Measurements from ENCODE around the gene TYRO3. TPM values are rescaled to one million over a fixed set of nuclear protein-coding genes. Genes with fewer than 3 reads are reported as not detected.
"Not testable (repeated sequence)": the region's sequence is repeated elsewhere in the genome, so short reads cannot be mapped to it uniquely, and the experiment has no call there.

TYRO3 gene
- total RNA-seq, 2 experiments from 2014 or later = 0.48 TPM; not detected in 1

DNA sequence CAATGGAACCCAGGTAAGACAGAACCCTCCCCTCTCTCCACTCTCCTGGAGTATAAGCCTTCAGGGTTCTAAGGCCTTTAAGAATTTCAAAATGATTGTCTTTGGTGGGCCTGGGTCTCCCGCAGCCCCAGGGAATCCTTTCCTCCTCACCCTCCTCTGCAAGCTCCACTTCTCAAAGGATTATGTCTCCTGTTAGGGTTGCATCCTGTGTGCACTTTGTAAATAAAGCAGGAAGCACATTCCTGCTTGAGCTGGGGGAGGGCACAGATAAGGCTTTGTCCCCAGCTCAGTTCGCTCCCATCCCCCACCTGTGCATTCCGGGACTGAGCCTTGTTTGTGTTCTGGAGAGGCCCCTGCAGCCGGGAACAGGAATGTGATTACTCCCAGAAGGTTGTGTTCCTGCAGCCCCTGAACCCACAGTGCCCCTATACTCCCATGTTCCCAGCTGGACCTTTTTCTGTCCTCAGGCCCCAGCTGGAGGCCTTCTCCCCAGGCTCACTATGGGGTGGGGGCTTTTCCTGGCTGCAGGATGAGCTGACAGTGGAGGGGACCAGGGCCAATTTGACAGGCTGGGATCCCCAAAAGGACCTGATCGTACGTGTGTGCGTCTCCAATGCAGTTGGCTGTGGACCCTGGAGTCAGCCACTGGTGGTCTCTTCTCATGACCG lies 9.5 kb downstream of the TYRO3 start:
- Histone ChIP-seq H3K79me2 (ENCODE audit: insufficient read depth, low read depth, low read length) (no peaks in the 10 kb centered on the region), H3K9me3 (ENCODE audit: low read length) (no peaks in the 10 kb centered on the region), H3K9me2 (ENCODE audit: insufficient read depth, low read length) (no peaks in the 10 kb centered on the region), H3K4me3 (ENCODE audit: low read depth, low read length, poor library complexity, severe bottlenecking) (no peak overlapping the region), H3K27ac (ENCODE audit: low read depth, low read length, poor library complexity, severe bottlenecking) (no peak overlapping the region), H2AFZ (ENCODE audit: low read length) (no peak overlapping the region), H4K20me1 (ENCODE audit: insufficient read depth, low read length) (no peaks in the 10 kb centered on the region), H3K36me3 (ENCODE audit: insufficient read depth, low read length) (no peaks in the 10 kb centered on the region), H3K4me1 (ENCODE audit: insufficient read depth, low read length, poor library complexity, severe bottlenecking) (no peaks in the 10 kb centered on the region), H3K4me2 (ENCODE audit: low read length) (no peak overlapping the region)
- intact Hi-C loops (cut with micrococcal nuclease; ENCODE audit: unreplicated experiment) = no loop called here
- no peak for DNase-seq (ENCODE audit: low spot score)
- ChIA-PET CTCF (ENCODE audit: unreplicated experiment) (no interaction called here), POLR2A (interaction anchor here (0.5 to 0.6 kb wide), 2 partner anchors 31 to 78 kb away, joined by 3 to 4 read pairs; no protein-coding TSS in a partner anchor)
- TF ChIP-seq, protein P1, sequence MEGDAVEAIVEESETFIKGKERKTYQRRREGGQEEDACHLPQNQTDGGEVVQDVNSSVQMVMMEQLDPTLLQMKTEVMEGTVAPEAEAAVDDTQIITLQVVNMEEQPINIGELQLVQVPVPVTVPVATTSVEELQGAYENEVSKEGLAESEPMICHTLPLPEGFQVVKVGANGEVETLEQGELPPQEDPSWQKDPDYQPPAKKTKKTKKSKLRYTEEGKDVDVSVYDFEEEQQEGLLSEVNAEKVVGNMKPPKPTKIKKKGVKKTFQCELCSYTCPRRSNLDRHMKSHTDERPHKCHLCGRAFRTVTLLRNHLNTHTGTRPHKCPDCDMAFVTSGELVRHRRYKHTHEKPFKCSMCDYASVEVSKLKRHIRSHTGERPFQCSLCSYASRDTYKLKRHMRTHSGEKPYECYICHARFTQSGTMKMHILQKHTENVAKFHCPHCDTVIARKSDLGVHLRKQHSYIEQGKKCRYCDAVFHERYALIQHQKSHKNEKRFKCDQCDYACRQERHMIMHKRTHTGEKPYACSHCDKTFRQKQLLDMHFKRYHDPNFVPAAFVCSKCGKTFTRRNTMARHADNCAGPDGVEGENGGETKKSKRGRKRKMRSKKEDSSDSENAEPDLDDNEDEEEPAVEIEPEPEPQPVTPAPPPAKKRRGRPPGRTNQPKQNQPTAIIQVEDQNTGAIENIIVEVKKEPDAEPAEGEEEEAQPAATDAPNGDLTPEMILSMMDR (conservative IDR thresholded peaks at IDR 0.05; ENCODE audit: low read length) = no peak
- TF ChIP-seq EZH2phosphoT487 (IDR thresholded peaks at IDR 0.05; ENCODE audit: borderline replicate concordance, low read depth, low read length) = no peak
- no TSS peak for BruUV-seq (replicated peaks)

DNA sequence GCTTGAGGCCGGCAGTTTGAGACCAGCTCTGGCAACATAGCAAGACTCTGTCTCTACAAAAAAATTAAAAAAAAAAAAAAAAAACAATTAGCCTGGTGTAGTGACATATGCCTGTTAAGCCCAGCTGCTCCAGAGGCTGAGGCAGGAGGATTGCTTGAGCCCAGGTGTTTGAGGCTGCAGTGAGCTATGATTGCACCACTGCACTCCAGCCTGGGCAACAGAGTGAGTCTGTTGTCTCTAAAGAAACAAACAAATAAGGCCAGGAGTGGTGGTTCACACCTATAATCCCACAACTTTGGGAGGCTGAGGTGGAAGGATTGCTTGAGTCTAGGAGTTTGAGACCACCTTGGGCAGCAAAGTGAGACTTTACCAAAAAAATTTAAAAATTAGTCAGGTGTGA lies 10.2 kb downstream of the TYRO3 start:
- POLR2A ChIA-PET = interaction anchor here (0.6 kb wide), 1 partner anchor 26 kb away, joined by 13 read pairs; no protein-coding TSS in a partner anchor
- H3K9me2 ChIP-seq (ENCODE audit: insufficient read depth, low read length); H3K79me2 ChIP-seq (ENCODE audit: insufficient read depth, low read depth, low read length); BruUV-seq (replicated peaks); H3K9me3 ChIP-seq (ENCODE audit: low read length); H3K4me1 ChIP-seq (ENCODE audit: insufficient read depth, low read length, poor library complexity, severe bottlenecking); H3K36me3 ChIP-seq (ENCODE audit: insufficient read depth, low read length); H3K4me2 ChIP-seq (ENCODE audit: low read length); H3K4me3 ChIP-seq (ENCODE audit: low read depth, low read length, poor library complexity, severe bottlenecking); H3K27ac ChIP-seq (ENCODE audit: low read depth, low read length, poor library complexity, severe bottlenecking); H2AFZ ChIP-seq (ENCODE audit: low read length); H4K20me1 ChIP-seq (ENCODE audit: insufficient read depth, low read length); CTCF ChIA-PET (ENCODE audit: unreplicated experiment); intact Hi-C loops (cut with micrococcal nuclease; ENCODE audit: unreplicated experiment); DNase-seq (ENCODE audit: low spot score): not testable (repeated sequence)

DNA sequence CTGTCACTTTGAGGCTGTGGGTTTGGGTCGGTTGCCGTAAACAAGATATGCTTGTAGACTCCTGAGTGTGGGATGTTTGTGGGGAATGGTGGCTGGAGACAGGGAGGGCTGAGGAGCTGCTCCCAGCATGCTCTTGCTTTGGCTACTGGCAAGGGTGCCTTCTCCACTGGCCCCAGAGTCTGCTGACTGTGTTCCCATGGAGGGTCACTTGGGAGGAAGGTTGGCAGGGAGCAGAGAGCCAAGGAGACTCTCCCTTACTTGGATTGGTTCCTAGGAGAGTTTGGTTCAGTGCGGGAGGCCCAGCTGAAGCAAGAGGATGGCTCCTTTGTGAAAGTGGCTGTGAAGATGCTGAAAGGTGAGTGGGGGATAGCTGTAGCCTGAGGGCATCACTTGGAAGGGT lies 11.8 kb downstream of the TYRO3 start:
- H3K79me2 ChIP-seq (ENCODE audit: insufficient read depth, low read depth, low read length) = no peaks in the 10 kb centered on the region
- BruUV-seq (replicated peaks) = no TSS peak
- DNase-seq (ENCODE audit: low spot score) = no peak
- H3K4me3 ChIP-seq (ENCODE audit: low read depth, low read length, poor library complexity, severe bottlenecking) = no peak overlapping the region
- no peaks in the 10 kb centered on the region for H3K9me3 ChIP-seq (ENCODE audit: low read length)
- H3K9me2 ChIP-seq (ENCODE audit: insufficient read depth, low read length) = no peaks in the 10 kb centered on the region
- H2AFZ ChIP-seq (ENCODE audit: low read length) = no peak overlapping the region
- TF ChIP-seq EZH2phosphoT487 (IDR thresholded peaks at IDR 0.05; ENCODE audit: borderline replicate concordance, low read depth, low read length) = no peak
- TF ChIP-seq, protein P1 (conservative IDR thresholded peaks at IDR 0.05; ENCODE audit: low read length) = no peak
- ChIA-PET POLR2A (no interaction called here), CTCF (ENCODE audit: unreplicated experiment) (no interaction called here)
- no peaks in the 10 kb centered on the region for H3K36me3 ChIP-seq (ENCODE audit: insufficient read depth, low read length)
- no peak overlapping the region for H3K4me2 ChIP-seq (ENCODE audit: low read length)
- intact Hi-C loops (cut with micrococcal nuclease; ENCODE audit: unreplicated experiment) = no loop called here
- no peak overlapping the region for H3K27ac ChIP-seq (ENCODE audit: low read depth, low read length, poor library complexity, severe bottlenecking)
- no peaks in the 10 kb centered on the region for H4K20me1 ChIP-seq (ENCODE audit: insufficient read depth, low read length)
- no peaks in the 10 kb centered on the region for H3K4me1 ChIP-seq (ENCODE audit: insufficient read depth, low read length, poor library complexity, severe bottlenecking)

Data from OCI-LY7 (cell line).